Measurements from ENCODE around the gene FZD10. TPM values are rescaled to one million over a fixed set of nuclear protein-coding genes. Genes with fewer than 3 reads are reported as not detected.

The FZD10 gene
- polyA plus RNA-seq, 1 donor (not counting 4 experiments of a cell fraction or from before 2014, with no cell fraction given) = 0.55 TPM

GRCh38 chr12:130179621-130180020 lies 17.4 kb downstream of the FZD10 start:
- Histone ChIP-seq H3K4me3 (ENCODE audit: control insufficient read depth in 2 of 3, extremely low read depth in 1 of 3, insufficient read depth in 2 of 3, low read depth in 1 of 3, low read length in 3 of 3) (no peak overlapping the region), H3K9ac (ENCODE audit: control insufficient read depth, extremely low read depth, insufficient read depth, low read length) (no peak overlapping the region), H4K20me1 (ENCODE audit: control insufficient read depth, extremely low read depth, insufficient read depth, low read length) (no peaks in the 10 kb centered on the region), H3K4me1 (ENCODE audit: control insufficient read depth, extremely low read depth, insufficient read depth, low read length) (no peaks in the 10 kb centered on the region), H3K4me2 (ENCODE audit: control insufficient read depth, extremely low read depth, insufficient read depth, low read depth, low read length) (no peak overlapping the region), H2AFZ (ENCODE audit: control insufficient read depth, low read length) (no peak overlapping the region), H3K27ac (ENCODE audit: control insufficient read depth, insufficient read depth, low read length) (no peak overlapping the region), H3K36me3 (ENCODE audit: control insufficient read depth in 2 of 2, extremely low read depth in 1 of 2, insufficient read depth in 2 of 2, low read length in 2 of 2) (no peaks in the 10 kb centered on the region), H3K9me1 (ENCODE audit: control insufficient read depth, extremely low read depth, insufficient read depth, low read length) (no peaks in the 10 kb centered on the region), H3K79me2 (ENCODE audit: control insufficient read depth, insufficient read depth, low read length) (no peaks in the 10 kb centered on the region), H3K27me3 (ENCODE audit: control insufficient read depth, extremely low read depth, insufficient read depth, low read length) (no peaks in the 10 kb centered on the region), H3K9me3 (ENCODE audit: control insufficient read depth, low read depth, low read length) (no peaks in the 10 kb centered on the region)
- dilution Hi-C loops (cut with MboI; ENCODE audit: extremely low pct_ligation_motif_present, low sequenced_read_pairs) = no loop called here
- DNase-seq (ENCODE audit: low read depth, low spot score) (no peak), FAIRE-seq (no peak)
- TF ChIP-seq, protein P1, sequence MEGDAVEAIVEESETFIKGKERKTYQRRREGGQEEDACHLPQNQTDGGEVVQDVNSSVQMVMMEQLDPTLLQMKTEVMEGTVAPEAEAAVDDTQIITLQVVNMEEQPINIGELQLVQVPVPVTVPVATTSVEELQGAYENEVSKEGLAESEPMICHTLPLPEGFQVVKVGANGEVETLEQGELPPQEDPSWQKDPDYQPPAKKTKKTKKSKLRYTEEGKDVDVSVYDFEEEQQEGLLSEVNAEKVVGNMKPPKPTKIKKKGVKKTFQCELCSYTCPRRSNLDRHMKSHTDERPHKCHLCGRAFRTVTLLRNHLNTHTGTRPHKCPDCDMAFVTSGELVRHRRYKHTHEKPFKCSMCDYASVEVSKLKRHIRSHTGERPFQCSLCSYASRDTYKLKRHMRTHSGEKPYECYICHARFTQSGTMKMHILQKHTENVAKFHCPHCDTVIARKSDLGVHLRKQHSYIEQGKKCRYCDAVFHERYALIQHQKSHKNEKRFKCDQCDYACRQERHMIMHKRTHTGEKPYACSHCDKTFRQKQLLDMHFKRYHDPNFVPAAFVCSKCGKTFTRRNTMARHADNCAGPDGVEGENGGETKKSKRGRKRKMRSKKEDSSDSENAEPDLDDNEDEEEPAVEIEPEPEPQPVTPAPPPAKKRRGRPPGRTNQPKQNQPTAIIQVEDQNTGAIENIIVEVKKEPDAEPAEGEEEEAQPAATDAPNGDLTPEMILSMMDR (optimal IDR thresholded peaks at IDR 0.05 in 1 of 3, IDR thresholded peaks at IDR 0.05 in 1 of 3, conservative IDR thresholded peaks at IDR 0.05 in 1 of 3; ENCODE audit: extremely low read depth in 1 of 3, insufficient read depth in 2 of 3, low read length in 3 of 3) = no peak
- no peak for TF ChIP-seq EZH2 (IDR thresholded peaks at IDR 0.05; ENCODE audit: low read length)

DNA sequence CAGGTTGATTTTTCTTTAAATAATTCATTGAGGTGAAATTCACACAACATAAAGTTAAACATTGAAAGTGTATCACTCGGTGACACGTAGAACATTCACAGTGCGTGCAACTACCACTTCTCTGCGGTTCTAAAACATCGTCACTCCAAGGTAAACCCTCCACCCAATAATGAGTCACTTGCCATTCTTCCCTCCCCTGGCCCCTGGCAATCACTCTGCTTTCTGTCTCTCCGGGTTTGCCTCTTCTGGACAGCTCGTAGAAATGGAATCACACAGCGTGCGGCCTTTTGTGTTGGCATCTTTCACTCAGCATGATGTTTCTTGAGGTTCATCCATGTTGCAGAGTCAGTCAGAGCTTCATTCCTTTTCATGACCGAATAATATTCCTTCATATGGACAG lies 18.9 kb downstream of the FZD10 start:
- DNase-seq (ENCODE audit: low read depth, low spot score) (no peak), FAIRE-seq (no peak)
- no peaks in the 10 kb centered on the region for H3K27me3 ChIP-seq (ENCODE audit: control insufficient read depth, extremely low read depth, insufficient read depth, low read length)
- H3K9me3 ChIP-seq (ENCODE audit: control insufficient read depth, low read depth, low read length) = no peaks in the 10 kb centered on the region
- H3K36me3 ChIP-seq (ENCODE audit: control insufficient read depth in 2 of 2, extremely low read depth in 1 of 2, insufficient read depth in 2 of 2, low read length in 2 of 2) = no peaks in the 10 kb centered on the region
- H3K4me2 ChIP-seq (ENCODE audit: control insufficient read depth, extremely low read depth, insufficient read depth, low read depth, low read length) = no peak overlapping the region
- no peak overlapping the region for H3K27ac ChIP-seq (ENCODE audit: control insufficient read depth, insufficient read depth, low read length)
- no peaks in the 10 kb centered on the region for H4K20me1 ChIP-seq (ENCODE audit: control insufficient read depth, extremely low read depth, insufficient read depth, low read length)
- no peaks in the 10 kb centered on the region for H3K9me1 ChIP-seq (ENCODE audit: control insufficient read depth, extremely low read depth, insufficient read depth, low read length)
- no peak overlapping the region for H2AFZ ChIP-seq (ENCODE audit: control insufficient read depth, low read length)
- TF ChIP-seq EZH2 (IDR thresholded peaks at IDR 0.05; ENCODE audit: low read length) = no peak
- TF ChIP-seq, protein P1 (optimal IDR thresholded peaks at IDR 0.05 in 1 of 3, IDR thresholded peaks at IDR 0.05 in 1 of 3, conservative IDR thresholded peaks at IDR 0.05 in 1 of 3; ENCODE audit: extremely low read depth in 1 of 3, insufficient read depth in 2 of 3, low read length in 3 of 3) = no peak
- no peaks in the 10 kb centered on the region for H3K79me2 ChIP-seq (ENCODE audit: control insufficient read depth, insufficient read depth, low read length)
- dilution Hi-C loops (cut with MboI; ENCODE audit: extremely low pct_ligation_motif_present, low sequenced_read_pairs) = no loop called here
- no peak overlapping the region for H3K4me3 ChIP-seq (ENCODE audit: control insufficient read depth in 2 of 3, extremely low read depth in 1 of 3, insufficient read depth in 2 of 3, low read depth in 1 of 3, low read length in 3 of 3)
- no peak overlapping the region for H3K9ac ChIP-seq (ENCODE audit: control insufficient read depth, extremely low read depth, insufficient read depth, low read length)
- peaks cover under 1% of the 10 kb centered on the region for H3K4me1 ChIP-seq (ENCODE audit: control insufficient read depth, extremely low read depth, insufficient read depth, low read length)

Data from keratinocyte (primary cell).